ENCODE data around the gene MOGAT3.

Gene MOGAT3

GRCh38 chr7:101160910-101161309 lies 39.9 kb downstream of the MOGAT3 start:
- DNase-seq (ENCODE audit: low read depth), result no peak

GRCh38 chr7:101159696-101160674 lies 40.9 kb downstream of the MOGAT3 start:
- DNase-seq (ENCODE audit: low read depth), result no peak

- DNase-seq (ENCODE audit: low read depth), result no peak
Observed at GRCh38 chr7:101156866-101157589, 43.8 kb downstream of the MOGAT3 start.

GRCh38 chr7:101156277-101156676 lies 44.6 kb downstream of the MOGAT3 start:
- DNase-seq (ENCODE audit: low read depth), result no peak

GRCh38 chr7:101155303-101155702 lies 45.5 kb downstream of the MOGAT3 start:
- DNase-seq (ENCODE audit: low read depth), result no peak

GRCh38 chr7:101154693-101155102 lies 46.1 kb downstream of the MOGAT3 start:
- DNase-seq (ENCODE audit: low read depth), result no peak

GRCh38 chr7:101153969-101154692 lies 46.7 kb downstream of the MOGAT3 start, which contains the start of gene AP1S1:
AP1S1 (plus strand) TSS chr7:101154476; CDS start chr7:101154515, 39 bp downstream.
- peak; percentile 84 for DNase-seq (ENCODE audit: low read depth)

- DNase-seq (ENCODE audit: low read depth), result no peak
Observed at GRCh38 chr7:101151908-101152651, 48.8 kb downstream of the MOGAT3 start.

Data from stimulated activated CD8-positive, alpha-beta memory T cell treated with anti-CD3 and anti-CD28 coated beads, Interleukin-7, amount 100 ng/mL, for 24 hours (primary cell).